ENCODE results near the gene OR13D1.
"Not testable (repeated sequence)": the region's sequence is repeated elsewhere in the genome, so short reads cannot be mapped to it uniquely, and the experiment has no call there.

OR13D1 gene

GRCh38 chr9:104694218-104694617, at the start of gene OR13D1:
Gene OR13D1, plus strand, starts transcription at chr9:104694518. Its CDS starts 0 bp downstream, at chr9:104694518.
- no peak for DNase-seq (ENCODE audit: low read depth in 2 of 2)

GRCh38 chr9:104658496-104659195, 35.7 kb upstream of the OR13D1 start:
- DNase-seq (ENCODE audit: low read depth in 2 of 2) = no peak

- no peak for DNase-seq (ENCODE audit: low read depth in 2 of 2)
Observed at GRCh38 chr9:104675611-104676010, 18.7 kb upstream of the OR13D1 start.

GRCh38 chr9:104682642-104683041, 11.7 kb upstream of the OR13D1 start:
- DNase-seq (ENCODE audit: low read depth in 2 of 2) = no peak

GRCh38 chr9:104686081-104686480, 8.2 kb upstream of the OR13D1 start:
- DNase-seq (ENCODE audit: low read depth in 2 of 2) = no peak

- DNase-seq (ENCODE audit: low read depth in 2 of 2) = no peak
Observed at GRCh38 chr9:104700306-104700705, 6.0 kb downstream of the OR13D1 start.

GRCh38 chr9:104708737-104709136, 14.4 kb downstream of the OR13D1 start:
- not testable (repeated sequence) for DNase-seq (ENCODE audit: low read depth in 2 of 2)

- no peak for DNase-seq (ENCODE audit: low read depth in 2 of 2)
Observed at GRCh38 chr9:104711604-104712003, 17.3 kb downstream of the OR13D1 start.

- no peak for DNase-seq (ENCODE audit: low read depth in 2 of 2)
Observed at GRCh38 chr9:104725014-104725413, 30.7 kb downstream of the OR13D1 start.

GRCh38 chr9:104738452-104738851, 44.1 kb downstream of the OR13D1 start:
- no peak for DNase-seq (ENCODE audit: low read depth in 2 of 2)

GRCh38 chr9:104740621-104741020, 46.3 kb downstream of the OR13D1 start:
- DNase-seq (ENCODE audit: low read depth in 2 of 2) = no peak

- DNase-seq (ENCODE audit: low read depth in 2 of 2) = no peak
Observed at GRCh38 chr9:104743376-104743985, 49.2 kb downstream of the OR13D1 start.
